Lower leg skin (tissue), 3 donors: ENCODE results near the gene NUDT22.

ENCODE experiments used
- CTCF ChIP-seq, 3 donors: fragments of 450-650 bp; IDR thresholded peaks; one replicate each; pipeline ENCODE4 v1.5.1; 2016; ENCODE audit warnings: antibody characterized with exemption in 3 of 3, mild to moderate bottlenecking in 3 of 3, moderate library complexity in 2 of 3
- POLR2A ChIP-seq, 2 donors: fragments of 450-650 bp; IDR thresholded peaks; one replicate each; pipeline ENCODE4 v1.6.1; 2016 to 2017; ENCODE audit warnings: antibody characterized with exemption in 2 of 2, mild to moderate bottlenecking in 1 of 2, moderate library complexity in 1 of 2

DNA sequence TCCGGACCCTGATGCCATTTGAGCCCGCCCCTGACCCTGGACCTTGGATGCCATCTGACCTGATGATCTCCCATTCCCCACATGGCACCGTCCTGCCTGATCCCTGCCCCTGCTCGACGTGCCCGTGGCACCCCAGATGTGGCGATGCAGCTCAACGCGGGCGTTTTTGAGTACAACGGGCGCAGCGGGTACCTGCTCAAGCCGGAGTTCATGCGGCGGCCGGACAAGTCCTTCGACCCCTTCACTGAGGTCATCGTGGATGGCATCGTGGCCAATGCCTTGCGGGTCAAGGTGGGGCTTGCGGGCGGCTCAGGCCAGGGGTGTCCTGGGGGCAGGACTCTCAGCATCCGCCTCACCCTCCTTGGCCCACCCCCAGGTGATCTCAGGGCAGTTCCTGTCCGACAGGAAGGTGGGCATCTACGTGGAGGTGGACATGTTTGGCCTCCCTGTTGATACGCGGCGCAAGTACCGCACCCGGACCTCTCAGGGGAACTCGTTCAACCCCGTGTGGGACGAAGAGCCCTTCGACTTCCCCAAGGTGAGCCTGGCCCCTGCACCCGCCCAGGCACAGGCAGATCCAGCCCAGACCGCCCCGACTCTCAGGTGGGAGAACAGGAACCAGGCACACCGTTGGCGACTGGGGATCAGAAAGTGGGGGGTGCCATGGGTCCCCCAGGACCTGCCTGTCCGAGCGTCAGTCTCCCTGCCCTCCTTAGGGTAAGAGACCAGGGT is 36.4 kb downstream of the NUDT22 start:
- TF ChIP-seq CTCF (IDR thresholded peaks at IDR 0.05) (no peak), POLR2A (IDR thresholded peaks at IDR 0.05) (no peak)
